COR-L47 (cell line): Measurements from ENCODE around the gene TRIM56.

Source experiments
- DNase-seq: peaks from one replicate; lab custom pipeline; 2025; lab: John Stamatoyannopoulos, UW

Gene TRIM56

GRCh38 chr7:101133621-101134398 is 48.5 kb downstream of the TRIM56 start:
- no peak for DNase-seq

DNA sequence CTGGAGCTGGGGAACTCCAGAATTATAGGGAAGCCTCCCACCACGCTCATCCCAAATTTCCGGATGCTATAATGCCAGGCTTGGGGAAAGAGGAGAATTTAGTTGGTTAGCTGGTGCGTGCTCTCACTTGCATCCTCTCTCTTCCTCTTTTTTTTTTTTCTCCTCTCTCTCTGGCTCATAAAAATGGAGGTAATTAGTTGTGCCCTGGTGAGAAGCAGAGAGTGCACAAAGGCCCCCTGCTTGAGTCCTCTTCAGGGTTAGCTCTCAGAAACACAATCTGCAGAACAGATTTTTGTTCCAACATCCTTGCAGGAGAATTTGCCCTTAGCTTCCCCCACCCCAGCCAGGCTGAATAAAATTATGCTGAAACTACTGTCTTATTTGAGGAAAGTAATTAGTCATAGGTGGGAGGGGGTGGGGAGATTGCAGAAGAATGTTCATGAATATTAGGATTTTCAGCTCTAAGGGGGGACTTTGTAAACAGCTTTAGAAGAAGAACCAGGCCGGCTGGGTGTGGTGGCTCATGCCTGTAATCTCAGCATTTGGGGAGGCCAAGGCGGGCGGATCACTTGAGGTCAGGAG is 49.2 kb downstream of the TRIM56 start:
- peak; percentile 22 for DNase-seq

DNA sequence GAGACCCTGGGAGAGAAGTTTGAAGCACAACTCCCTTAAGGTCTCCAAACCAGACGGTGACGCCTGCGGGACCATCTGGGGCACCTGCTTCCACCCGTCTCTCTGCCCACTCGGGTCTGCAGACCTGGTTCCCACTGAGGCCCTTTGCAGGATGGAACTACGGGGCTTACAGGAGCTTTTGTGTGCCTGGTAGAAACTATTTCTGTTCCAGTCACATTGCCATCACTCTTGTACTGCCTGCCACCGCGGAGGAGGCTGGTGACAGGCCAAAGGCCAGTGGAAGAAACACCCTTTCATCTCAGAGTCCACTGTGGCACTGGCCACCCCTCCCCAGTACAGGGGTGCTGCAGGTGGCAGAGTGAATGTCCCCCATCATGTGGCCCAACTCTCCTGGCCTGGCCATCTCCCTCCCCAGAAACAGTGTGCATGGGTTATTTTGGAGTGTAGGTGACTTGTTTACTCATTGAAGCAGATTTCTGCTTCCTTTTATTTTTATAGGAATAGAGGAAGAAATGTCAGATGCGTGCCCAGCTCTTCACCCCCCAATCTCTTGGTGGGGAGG is 52.5 kb downstream of the TRIM56 start:
- no peak for DNase-seq

DNA sequence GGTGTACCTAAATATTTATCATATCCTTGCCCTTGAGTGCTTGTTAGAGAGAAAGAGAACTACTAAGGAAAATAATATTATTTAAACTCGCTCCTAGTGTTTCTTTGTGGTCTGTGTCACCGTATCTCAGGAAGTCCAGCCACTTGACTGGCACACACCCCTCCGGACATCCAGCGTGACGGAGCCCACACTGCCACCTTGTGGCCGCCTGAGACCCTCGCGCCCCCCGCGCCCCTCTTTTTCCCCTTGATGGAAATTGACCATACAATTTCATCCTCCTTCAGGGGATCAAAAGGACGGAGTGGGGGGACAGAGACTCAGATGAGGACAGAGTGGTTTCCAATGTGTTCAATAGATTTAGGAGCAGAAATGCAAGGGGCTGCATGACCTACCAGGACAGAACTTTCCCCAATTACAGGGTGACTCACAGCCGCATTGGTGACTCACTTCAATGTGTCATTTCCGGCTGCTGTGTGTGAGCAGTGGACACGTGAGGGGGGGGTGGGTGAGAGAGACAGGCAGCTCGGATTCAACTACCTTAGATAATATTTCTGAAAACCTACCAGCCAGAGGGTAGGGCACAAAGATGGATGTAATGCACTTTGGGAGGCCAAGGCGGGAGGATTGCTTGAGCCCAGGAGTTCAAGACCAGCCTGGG is 53.1 kb downstream of the TRIM56 start:
- peak; percentile 74 for DNase-seq

- DNase-seq = no peak
Measured at GRCh38 chr7:101140339-101140699, 55.0 kb downstream of the TRIM56 start.

- DNase-seq = no peak
Measured at GRCh38 chr7:101140746-101141382, 55.6 kb downstream of the TRIM56 start.
